ENCODE data around the gene BRI3.
A peak's percentile ranks its signal among the peaks of the same experiment; 100 is the strongest.

BRI3 gene

GRCh38 chr7:98286093-98286539, 4.6 kb downstream of the BRI3 start:
- Histone ChIP-seq H2AK5ac (ENCODE audit: low read length) (no peak overlapping the region), H3K79me1 (ENCODE audit: low read length) (peaks cover 23% of the 10 kb centered on the region), H3K27ac (ENCODE audit: low read depth, low read length) (peak overlapping the region; percentile 51), H2BK5ac (ENCODE audit: low read length) (no peak overlapping the region), H3K36me3 (ENCODE audit: control insufficient read depth, insufficient read depth, low read length) (no peaks in the 10 kb centered on the region), H4K5ac (ENCODE audit: low read length) (no peak overlapping the region), H2BK15ac (replicated peaks; ENCODE audit: low read depth) (no peak overlapping the region), H3K56ac (ENCODE audit: low read length) (no peak overlapping the region), H3K4me3 (ENCODE audit: low read length) (no peak overlapping the region), H3K79me2 (ENCODE audit: control insufficient read depth, insufficient read depth, low read length) (peaks cover 11% of the 10 kb centered on the region), H2BK120ac (ENCODE audit: low read depth, low read length) (no peak overlapping the region), H3K23ac (ENCODE audit: low read length) (no peak overlapping the region), H3K27me3 (ENCODE audit: insufficient read depth, low read length, poor library complexity) (no peaks in the 10 kb centered on the region), H4K8ac (ENCODE audit: low read depth, low read length) (no peak overlapping the region), H3K9ac (ENCODE audit: low read length) (no peak overlapping the region), H3K18ac (ENCODE audit: low read length) (no peak overlapping the region), H3K4me2 (ENCODE audit: low read length) (no peak overlapping the region), H3K4me1 (ENCODE audit: control insufficient read depth, low read depth, low read length) (peaks cover 4% of the 10 kb centered on the region), H3K4ac (ENCODE audit: low read depth, low read length) (no peak overlapping the region)
- DNase-seq: peak; percentile 84
- WGBS (ENCODE audit: extremely low coverage, insufficient coverage, low lambda C conversion rate): no CpG with 5 or more reads among the region's 14 CpGs

- H3K4me3 ChIP-seq (ENCODE audit: low read length): no peak overlapping the region
Measured at GRCh38 chr7:98286701-98287485, 5.4 kb downstream of the BRI3 start.

GRCh38 chr7:98287486-98287959, 6.0 kb downstream of the BRI3 start:
- no CpG with 5 or more reads among the region's 14 CpGs for WGBS (ENCODE audit: extremely low coverage, insufficient coverage, low lambda C conversion rate)
- H3K27ac ChIP-seq (ENCODE audit: low read depth, low read length): no peak overlapping the region
- peak; percentile 65 for DNase-seq

More at GRCh38 chr7:98286701-98287485, 5.4 kb downstream of the BRI3 start:
- Histone ChIP-seq H3K56ac (ENCODE audit: low read length) (peak overlapping the region; percentile 49), H3K27ac (ENCODE audit: low read depth, low read length) (no peak overlapping the region), H3K18ac (ENCODE audit: low read length) (no peak overlapping the region), H2BK5ac (ENCODE audit: low read length) (no peak overlapping the region), H3K36me3 (ENCODE audit: control insufficient read depth, insufficient read depth, low read length) (no peaks in the 10 kb centered on the region), H3K4ac (ENCODE audit: low read depth, low read length) (no peak overlapping the region), H3K79me2 (ENCODE audit: control insufficient read depth, insufficient read depth, low read length) (peaks cover 11% of the 10 kb centered on the region), H4K8ac (ENCODE audit: low read depth, low read length) (no peak overlapping the region), H2BK15ac (replicated peaks; ENCODE audit: low read depth) (no peak overlapping the region), H3K27me3 (ENCODE audit: insufficient read depth, low read length, poor library complexity) (no peaks in the 10 kb centered on the region), H3K79me1 (ENCODE audit: low read length) (peaks cover 23% of the 10 kb centered on the region), H3K4me2 (ENCODE audit: low read length) (no peak overlapping the region), H2BK120ac (ENCODE audit: low read depth, low read length) (no peak overlapping the region), H3K4me1 (ENCODE audit: control insufficient read depth, low read depth, low read length) (peaks cover 4% of the 10 kb centered on the region), H4K5ac (ENCODE audit: low read length) (no peak overlapping the region), H2AK5ac (ENCODE audit: low read length) (no peak overlapping the region), H3K9ac (ENCODE audit: low read length) (no peak overlapping the region), H3K23ac (ENCODE audit: low read length) (no peak overlapping the region)
- no peak for DNase-seq
- WGBS (ENCODE audit: extremely low coverage, insufficient coverage, low lambda C conversion rate): no CpG with 5 or more reads among the region's 21 CpGs

GRCh38 chr7:98288064-98288823, 6.8 kb downstream of the BRI3 start:
- Histone ChIP-seq H3K4me3 (ENCODE audit: low read length) (no peak overlapping the region), H3K79me1 (ENCODE audit: low read length) (peaks cover 16% of the 10 kb centered on the region), H3K4me1 (ENCODE audit: control insufficient read depth, low read depth, low read length) (no peaks in the 10 kb centered on the region), H2BK120ac (ENCODE audit: low read depth, low read length) (no peak overlapping the region), H4K8ac (ENCODE audit: low read depth, low read length) (no peak overlapping the region), H3K18ac (ENCODE audit: low read length) (no peak overlapping the region), H2BK15ac (replicated peaks; ENCODE audit: low read depth) (no peak overlapping the region), H2AK5ac (ENCODE audit: low read length) (no peak overlapping the region), H3K56ac (ENCODE audit: low read length) (no peak overlapping the region), H2BK5ac (ENCODE audit: low read length) (no peak overlapping the region), H3K4me2 (ENCODE audit: low read length) (no peak overlapping the region), H3K23ac (ENCODE audit: low read length) (no peak overlapping the region), H3K27me3 (ENCODE audit: insufficient read depth, low read length, poor library complexity) (no peaks in the 10 kb centered on the region), H3K36me3 (ENCODE audit: control insufficient read depth, insufficient read depth, low read length) (no peaks in the 10 kb centered on the region), H3K4ac (ENCODE audit: low read depth, low read length) (no peak overlapping the region), H3K9ac (ENCODE audit: low read length) (no peak overlapping the region), H3K79me2 (ENCODE audit: control insufficient read depth, insufficient read depth, low read length) (peaks cover 6% of the 10 kb centered on the region), H3K27ac (ENCODE audit: low read depth, low read length) (no peak overlapping the region), H4K5ac (ENCODE audit: low read length) (no peak overlapping the region)
- DNase-seq: no peak
- WGBS (ENCODE audit: extremely low coverage, insufficient coverage, low lambda C conversion rate): no CpG with 5 or more reads among the region's 12 CpGs

More at GRCh38 chr7:98287486-98287959, 6.0 kb downstream of the BRI3 start:
- no peak overlapping the region for H2BK15ac ChIP-seq (replicated peaks; ENCODE audit: low read depth)
- no peak overlapping the region for H4K8ac ChIP-seq (ENCODE audit: low read depth, low read length)
- H3K9ac ChIP-seq (ENCODE audit: low read length): no peak overlapping the region
- H3K4me2 ChIP-seq (ENCODE audit: low read length): no peak overlapping the region
- no peaks in the 10 kb centered on the region for H3K36me3 ChIP-seq (ENCODE audit: control insufficient read depth, insufficient read depth, low read length)
- no peak overlapping the region for H2BK120ac ChIP-seq (ENCODE audit: low read depth, low read length)
- H3K79me1 ChIP-seq (ENCODE audit: low read length): peaks cover 20% of the 10 kb centered on the region
- H4K5ac ChIP-seq (ENCODE audit: low read length): no peak overlapping the region
- H2AK5ac ChIP-seq (ENCODE audit: low read length): no peak overlapping the region
- no peak overlapping the region for H2BK5ac ChIP-seq (ENCODE audit: low read length)
- H3K4me3 ChIP-seq (ENCODE audit: low read length): no peak overlapping the region
- H3K79me2 ChIP-seq (ENCODE audit: control insufficient read depth, insufficient read depth, low read length): peaks cover 7% of the 10 kb centered on the region
- H3K4ac ChIP-seq (ENCODE audit: low read depth, low read length): no peak overlapping the region
- H3K18ac ChIP-seq (ENCODE audit: low read length): no peak overlapping the region
- no peaks in the 10 kb centered on the region for H3K27me3 ChIP-seq (ENCODE audit: insufficient read depth, low read length, poor library complexity)
- peaks cover 1% of the 10 kb centered on the region for H3K4me1 ChIP-seq (ENCODE audit: control insufficient read depth, low read depth, low read length)
- no peak overlapping the region for H3K56ac ChIP-seq (ENCODE audit: low read length)
- H3K23ac ChIP-seq (ENCODE audit: low read length): no peak overlapping the region

- no peak overlapping the region for H3K4me2 ChIP-seq (ENCODE audit: low read length)
- no peak for DNase-seq
- no peak overlapping the region for H3K56ac ChIP-seq (ENCODE audit: low read length)
- no peak overlapping the region for H3K9ac ChIP-seq (ENCODE audit: low read length)
- H4K5ac ChIP-seq (ENCODE audit: low read length): no peak overlapping the region
- H3K79me2 ChIP-seq (ENCODE audit: control insufficient read depth, insufficient read depth, low read length): peaks cover 2% of the 10 kb centered on the region
- no peak overlapping the region for H3K18ac ChIP-seq (ENCODE audit: low read length)
- no peak overlapping the region for H3K4ac ChIP-seq (ENCODE audit: low read depth, low read length)
- peaks cover 11% of the 10 kb centered on the region for H3K79me1 ChIP-seq (ENCODE audit: low read length)
- WGBS (ENCODE audit: extremely low coverage, insufficient coverage, low lambda C conversion rate): no CpG with 5 or more reads among the region's 4 CpGs
- H3K4me3 ChIP-seq (ENCODE audit: low read length): no peak overlapping the region
- H2BK120ac ChIP-seq (ENCODE audit: low read depth, low read length): no peak overlapping the region
- no peaks in the 10 kb centered on the region for H3K36me3 ChIP-seq (ENCODE audit: control insufficient read depth, insufficient read depth, low read length)
- H2BK15ac ChIP-seq (replicated peaks; ENCODE audit: low read depth): no peak overlapping the region
- no peak overlapping the region for H2AK5ac ChIP-seq (ENCODE audit: low read length)
- H3K27ac ChIP-seq (ENCODE audit: low read depth, low read length): no peak overlapping the region
- no peaks in the 10 kb centered on the region for H3K4me1 ChIP-seq (ENCODE audit: control insufficient read depth, low read depth, low read length)
- no peak overlapping the region for H2BK5ac ChIP-seq (ENCODE audit: low read length)
- H3K23ac ChIP-seq (ENCODE audit: low read length): no peak overlapping the region
- H4K8ac ChIP-seq (ENCODE audit: low read depth, low read length): no peak overlapping the region
- no peaks in the 10 kb centered on the region for H3K27me3 ChIP-seq (ENCODE audit: insufficient read depth, low read length, poor library complexity)
Measured at GRCh38 chr7:98289333-98289875, 7.9 kb downstream of the BRI3 start.

All from mesendoderm (in vitro differentiated cells).